Measurements from ENCODE around the gene F8.

DNA sequence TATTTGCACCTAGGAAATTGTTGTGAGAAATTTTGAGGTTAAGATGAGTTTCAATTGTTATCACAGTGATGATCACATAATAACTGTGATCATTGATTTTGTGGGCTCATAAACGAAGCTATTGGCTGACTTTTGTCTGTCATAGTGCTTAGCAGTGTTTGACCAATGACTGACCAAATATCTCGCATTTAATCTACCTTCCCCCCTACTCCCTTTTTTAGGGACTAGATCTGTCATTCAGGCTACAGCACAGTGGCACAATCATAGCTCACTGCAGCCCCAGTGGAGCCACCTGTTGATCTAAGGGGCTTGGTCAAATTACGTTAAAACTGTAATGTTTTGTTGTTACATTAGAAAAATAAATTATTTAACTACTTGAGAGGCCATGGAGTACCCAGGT lies 5.6 kb upstream of the F8 start:
- TF ChIP-seq, protein P1, sequence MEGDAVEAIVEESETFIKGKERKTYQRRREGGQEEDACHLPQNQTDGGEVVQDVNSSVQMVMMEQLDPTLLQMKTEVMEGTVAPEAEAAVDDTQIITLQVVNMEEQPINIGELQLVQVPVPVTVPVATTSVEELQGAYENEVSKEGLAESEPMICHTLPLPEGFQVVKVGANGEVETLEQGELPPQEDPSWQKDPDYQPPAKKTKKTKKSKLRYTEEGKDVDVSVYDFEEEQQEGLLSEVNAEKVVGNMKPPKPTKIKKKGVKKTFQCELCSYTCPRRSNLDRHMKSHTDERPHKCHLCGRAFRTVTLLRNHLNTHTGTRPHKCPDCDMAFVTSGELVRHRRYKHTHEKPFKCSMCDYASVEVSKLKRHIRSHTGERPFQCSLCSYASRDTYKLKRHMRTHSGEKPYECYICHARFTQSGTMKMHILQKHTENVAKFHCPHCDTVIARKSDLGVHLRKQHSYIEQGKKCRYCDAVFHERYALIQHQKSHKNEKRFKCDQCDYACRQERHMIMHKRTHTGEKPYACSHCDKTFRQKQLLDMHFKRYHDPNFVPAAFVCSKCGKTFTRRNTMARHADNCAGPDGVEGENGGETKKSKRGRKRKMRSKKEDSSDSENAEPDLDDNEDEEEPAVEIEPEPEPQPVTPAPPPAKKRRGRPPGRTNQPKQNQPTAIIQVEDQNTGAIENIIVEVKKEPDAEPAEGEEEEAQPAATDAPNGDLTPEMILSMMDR (IDR thresholded peaks at IDR 0.05), result no peak
- no peak for TF ChIP-seq POLR2A (IDR thresholded peaks at IDR 0.05)
